ENCODE data around the gene ZNF519. TPM values are rescaled to one million over a fixed set of nuclear protein-coding genes. Genes with fewer than 3 reads are reported as not detected.
"Not testable (repeated sequence)": the region's sequence is repeated elsewhere in the genome, so short reads cannot be mapped to it uniquely, and the experiment has no call there.

The ZNF519 gene
- total RNA-seq, 1 donor from 2014 or later = 2.3 TPM

- DNase-seq (ENCODE audit: low read depth, low spot score) = not testable (repeated sequence)
Observed at GRCh38 chr18:14147935-14148865, 16.0 kb upstream of the ZNF519 start.

DNA sequence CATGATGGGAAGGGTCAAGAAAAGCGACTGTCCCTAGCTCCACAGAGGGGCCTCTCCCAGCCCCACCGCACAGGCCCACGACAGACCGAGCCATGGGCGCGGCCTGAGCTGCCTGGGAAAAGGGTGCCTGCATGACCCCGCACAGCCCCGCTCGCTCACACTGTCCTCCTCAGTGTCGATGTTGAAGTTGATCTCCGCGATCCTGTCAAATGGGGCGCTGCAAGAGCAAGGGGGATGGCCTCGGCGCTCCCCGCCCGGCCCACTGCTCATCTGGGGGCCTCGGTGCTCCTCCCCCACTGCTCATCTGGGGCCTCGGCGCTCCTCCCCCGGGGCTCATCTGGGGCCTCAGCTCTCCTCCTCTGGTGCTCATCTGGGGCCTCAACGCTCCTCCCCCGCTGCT, 14.5 kb upstream of the ZNF519 start:
- DNase-seq (ENCODE audit: low read depth, low spot score) = not testable (repeated sequence)

DNA sequence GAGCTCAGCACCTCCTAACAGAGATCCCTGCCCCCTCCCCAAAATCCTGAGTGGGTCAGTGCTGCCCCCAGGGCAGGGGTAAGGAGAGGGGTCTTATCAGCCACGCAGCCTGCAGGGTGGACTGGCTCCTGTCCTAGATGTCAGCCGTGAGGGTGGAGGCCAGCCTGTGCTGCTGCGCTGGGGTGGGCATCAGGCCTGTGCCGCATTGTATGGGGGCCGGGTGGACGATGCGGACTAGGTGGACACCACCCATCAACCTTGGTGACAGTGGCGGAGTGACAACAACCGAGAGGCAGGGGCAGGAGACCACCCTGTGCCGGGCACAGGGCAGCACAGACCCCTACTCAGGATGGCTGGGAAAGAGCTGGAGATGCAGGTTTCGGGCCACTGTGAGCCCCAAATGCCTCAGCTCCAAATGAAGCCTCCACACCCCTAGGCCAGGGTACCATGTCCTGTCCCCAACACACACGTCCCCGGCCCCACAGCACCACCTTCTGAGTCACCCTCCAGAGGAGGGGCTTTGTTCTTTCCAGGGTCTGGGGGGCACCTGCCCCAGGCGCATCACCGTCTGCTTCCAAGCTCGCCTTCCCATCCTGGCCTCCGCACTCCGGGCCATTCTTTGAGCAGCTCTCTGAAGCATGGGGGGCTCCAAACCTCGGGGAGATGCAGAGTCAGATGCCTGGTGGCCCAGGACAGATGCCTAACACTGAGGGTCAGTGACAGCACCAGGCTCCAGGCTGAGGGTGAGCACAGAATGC, 13.5 kb upstream of the ZNF519 start:
- DNase-seq (ENCODE audit: low read depth, low spot score) = not testable (repeated sequence)

DNA sequence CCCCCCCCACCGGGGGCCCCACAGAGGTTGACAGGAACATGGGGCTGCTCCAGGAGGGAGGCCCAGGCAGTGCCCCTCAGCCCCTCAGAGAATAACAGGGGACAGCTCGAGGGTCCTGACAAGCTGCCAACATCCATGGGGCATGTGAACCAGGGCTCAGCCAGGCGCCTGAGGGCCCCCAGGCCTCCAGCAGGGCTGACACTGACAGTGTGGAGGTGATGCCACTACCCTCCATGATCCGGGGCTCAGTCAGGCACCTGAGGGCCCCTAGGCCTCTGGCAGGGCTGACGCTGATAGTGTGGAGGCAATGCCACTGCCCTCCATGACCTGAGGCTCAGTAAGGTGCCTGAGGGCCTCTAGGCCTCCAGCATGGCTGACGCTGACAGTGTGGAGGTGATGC, 12.8 kb upstream of the ZNF519 start:
- DNase-seq (ENCODE audit: low read depth, low spot score) = not testable (repeated sequence)

DNA sequence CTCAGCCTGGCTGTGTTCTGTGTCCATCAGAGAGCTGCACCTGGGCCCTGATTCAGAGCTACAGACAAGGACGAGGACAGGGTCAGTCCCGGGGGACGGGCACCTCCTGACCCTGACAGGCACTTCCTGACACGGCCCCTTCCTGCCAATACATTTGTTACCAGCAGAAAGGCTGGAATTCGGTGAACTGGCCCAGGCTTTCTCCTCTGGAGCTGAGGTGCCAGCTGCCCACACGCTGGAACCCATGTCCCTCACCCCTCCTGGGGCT, 12.3 kb upstream of the ZNF519 start:
- DNase-seq (ENCODE audit: low read depth, low spot score) = no peak

- DNase-seq (ENCODE audit: low read depth, low spot score) = not testable (repeated sequence)
Observed at GRCh38 chr18:14143871-14144627, 11.8 kb upstream of the ZNF519 start.

GRCh38 chr18:14143396-14143795, 11.2 kb upstream of the ZNF519 start:
- DNase-seq (ENCODE audit: low read depth, low spot score) = not testable (repeated sequence)

- not testable (repeated sequence) for DNase-seq (ENCODE audit: low read depth, low spot score)
Observed at GRCh38 chr18:14142177-14142576, 9.9 kb upstream of the ZNF519 start.

- not testable (repeated sequence) for DNase-seq (ENCODE audit: low read depth, low spot score)
Observed at GRCh38 chr18:14139583-14139982, 7.3 kb upstream of the ZNF519 start.

- DNase-seq (ENCODE audit: low read depth, low spot score) = not testable (repeated sequence)
Observed at GRCh38 chr18:14137971-14138370, 5.7 kb upstream of the ZNF519 start.

DNA sequence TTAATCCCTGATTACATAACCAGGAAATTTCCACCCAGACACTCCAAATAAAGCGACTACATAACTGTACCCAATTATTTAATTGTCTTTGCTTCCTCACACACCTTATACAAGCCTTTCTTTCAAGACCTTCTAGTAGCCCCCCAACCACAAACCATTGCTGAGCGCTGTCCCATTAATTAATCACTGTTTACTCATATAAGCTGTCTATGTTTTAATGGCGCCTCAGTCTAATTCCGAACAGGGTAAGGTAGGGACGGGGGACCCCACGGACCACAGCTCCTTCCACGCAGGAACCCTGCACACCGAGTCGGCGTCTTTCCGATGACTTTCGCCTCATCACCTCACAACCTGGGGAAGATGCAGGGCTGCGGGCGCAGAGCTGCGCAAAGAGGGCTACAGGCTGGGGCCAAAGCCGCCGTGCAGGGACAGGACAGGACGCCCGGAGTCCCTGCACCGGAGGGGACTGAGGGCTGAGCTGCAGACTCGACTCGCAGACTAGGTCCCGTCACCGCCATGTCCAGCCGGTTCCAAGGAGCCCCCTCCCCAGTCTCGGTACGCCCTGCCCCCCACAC, 452 bp downstream of the ZNF519 start:
- not testable (repeated sequence) for DNase-seq (ENCODE audit: low read depth, low spot score)

DNA sequence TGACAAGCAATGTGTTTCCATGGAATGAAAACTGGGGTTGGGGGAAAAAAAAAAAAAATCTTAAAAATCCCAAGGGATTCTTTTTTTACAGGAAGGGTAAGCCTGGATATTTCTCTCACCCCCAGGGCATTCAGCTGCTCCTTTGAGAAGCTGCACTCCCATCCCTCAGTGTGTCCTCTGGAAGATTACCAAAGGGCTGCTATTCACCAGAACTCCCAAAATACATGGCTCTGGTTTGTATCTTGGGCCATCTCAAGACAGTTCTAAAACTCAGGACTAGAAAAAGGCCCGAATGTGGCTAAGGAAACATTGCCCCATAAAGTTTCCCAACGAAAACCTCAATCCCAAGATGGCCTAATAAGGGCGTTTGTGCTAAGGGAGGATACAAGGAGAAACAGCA, 1.4 kb downstream of the ZNF519 start:
- DNase-seq (ENCODE audit: low read depth, low spot score) = not testable (repeated sequence)

GRCh38 chr18:14124689-14125088, 7.5 kb downstream of the ZNF519 start:
- no peak for DNase-seq (ENCODE audit: low read depth, low spot score)

GRCh38 chr18:14122097-14122496, 10.1 kb downstream of the ZNF519 start:
- no peak for DNase-seq (ENCODE audit: low read depth, low spot score)

- no peak for DNase-seq (ENCODE audit: low read depth, low spot score)
Observed at GRCh38 chr18:14120926-14121325, 11.3 kb downstream of the ZNF519 start.

- DNase-seq (ENCODE audit: low read depth, low spot score) = no peak
Observed at GRCh38 chr18:14117606-14118005, 14.6 kb downstream of the ZNF519 start.

DNA sequence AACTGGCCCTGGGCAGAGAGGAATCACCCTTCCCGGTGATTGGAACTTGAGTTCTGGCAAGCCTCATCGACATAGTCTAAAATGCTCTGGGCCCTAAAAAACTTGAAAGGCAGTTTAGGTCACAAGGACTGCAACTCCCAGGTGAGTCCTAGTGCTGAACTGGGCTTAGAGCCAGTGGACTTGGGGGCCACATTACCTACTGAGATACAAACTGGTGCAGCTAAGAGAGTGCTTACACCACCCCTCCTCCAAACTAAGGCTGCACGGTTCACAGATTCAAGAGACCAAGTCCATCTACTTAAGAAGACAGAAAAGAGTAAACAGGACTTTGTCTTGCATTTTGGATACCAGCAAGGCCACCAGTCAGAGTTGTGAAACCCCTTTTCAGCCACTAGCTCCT, 25.3 kb downstream of the ZNF519 start:
- no peak for DNase-seq (ENCODE audit: low read depth, low spot score)

DNA sequence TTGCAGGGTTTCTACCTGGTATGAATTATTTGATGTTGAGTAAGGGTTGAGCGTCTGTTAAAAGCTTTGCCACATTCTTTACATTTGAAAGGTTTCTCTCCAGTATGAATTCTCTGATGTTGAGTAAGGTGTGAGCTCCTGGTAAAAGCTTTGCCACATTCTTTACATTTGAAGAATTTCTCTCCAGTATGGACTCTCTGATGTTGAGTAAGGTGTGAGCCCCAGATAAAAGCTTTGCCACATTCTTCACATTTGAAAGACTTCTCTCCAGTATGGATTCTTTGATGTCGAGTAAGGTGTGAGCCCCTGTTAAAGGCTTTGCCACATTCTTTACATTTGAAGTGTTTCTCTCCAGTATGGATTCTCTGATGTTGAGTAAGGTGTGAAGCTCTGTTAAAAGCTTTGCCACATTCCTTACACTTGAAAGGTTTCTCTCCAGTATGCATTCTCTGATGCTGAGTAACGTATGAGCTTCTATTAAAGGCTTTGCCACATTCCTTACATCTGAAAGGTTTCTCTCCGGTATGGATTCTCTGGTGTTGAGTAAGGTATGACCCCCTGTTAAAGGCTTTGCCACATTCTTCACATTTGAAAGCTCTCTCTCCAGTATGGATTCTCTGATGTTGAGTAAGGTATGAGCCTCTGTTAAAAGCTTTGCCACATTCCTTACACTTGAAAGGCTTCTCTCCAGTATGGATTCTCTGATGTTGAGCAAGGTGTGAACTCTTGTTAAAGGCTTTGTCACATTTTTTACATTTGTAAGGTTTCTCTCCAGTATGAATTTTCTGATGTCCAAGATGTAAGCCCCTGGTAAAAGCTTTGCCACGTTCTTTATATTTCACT, 27.1 kb downstream of the ZNF519 start:
- no peak for DNase-seq (ENCODE audit: low read depth, low spot score)

GRCh38 chr18:14104201-14104600, 28.0 kb downstream of the ZNF519 start:
- no peak for DNase-seq (ENCODE audit: low read depth, low spot score)

DNA sequence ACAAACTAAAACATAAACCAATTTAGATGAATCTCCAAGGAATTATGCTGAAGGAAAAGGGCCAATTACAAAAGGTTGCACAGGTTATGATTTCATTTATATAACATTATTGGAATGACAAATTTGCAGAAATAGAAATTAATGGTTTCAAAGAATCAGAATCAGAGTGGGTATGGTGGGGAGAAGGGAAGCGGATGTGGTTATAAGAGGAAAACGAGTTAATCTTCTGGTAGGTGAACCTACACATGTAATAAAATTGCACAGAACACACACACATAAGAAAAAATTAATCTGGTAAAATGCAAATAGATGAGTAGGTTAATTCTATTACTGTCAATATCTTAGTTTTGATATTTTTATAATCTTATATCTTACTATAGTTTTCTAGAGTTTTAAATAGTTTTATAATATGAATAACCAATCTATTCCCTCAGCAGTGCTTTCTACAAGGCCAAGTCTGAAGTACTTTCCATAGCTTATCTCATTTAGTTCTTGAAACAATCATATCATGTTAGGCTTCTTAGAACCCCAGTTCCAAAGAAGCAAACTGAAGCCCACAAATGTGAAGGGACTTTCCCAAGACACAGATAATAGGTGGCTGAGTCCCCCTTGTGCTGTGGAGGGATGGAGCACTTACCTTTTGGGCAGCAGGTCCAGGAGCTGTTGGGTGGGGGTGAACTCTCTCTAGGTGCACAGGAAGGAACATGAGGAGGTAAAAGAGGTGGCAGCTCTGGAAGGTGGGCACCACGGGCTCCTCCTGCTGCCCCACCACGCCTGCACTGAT, 31.5 kb downstream of the ZNF519 start:
- DNase-seq (ENCODE audit: low read depth, low spot score) = no peak
